ENCODE measurements around the gene ZNF865. TPM values are rescaled to one million over a fixed set of nuclear protein-coding genes. Genes with fewer than 3 reads are reported as not detected.

Gene ZNF865
- total and polyA plus RNA-seq, 2 of the 8 experiments (the other 6 are each of a cell fraction or from before 2014, with no cell fraction given) = 3.5 to 13.6 TPM

GRCh38 chr19:55599842-55600661 lies 5.4 kb upstream of the ZNF865 start, which contains the start of gene ZNF524:
Gene ZNF524, plus strand, starts transcription at chr19:55600288. Its CDS starts 1,825 bp downstream, at chr19:55602113.
- Histone ChIP-seq H4K91ac (replicated peaks; ENCODE audit: insufficient read length, low read length) (peak within 1 kb of the TSS; percentile 100), H4K5ac (ENCODE audit: insufficient read length, low read depth, low read length) (peak within 1 kb of the TSS; percentile 92)
- POLR2A ChIA-PET (ENCODE audit: partially characterized antibody) = interaction anchor here (0.6 to 3.7 kb wide), 36 partner anchors 10 to 1789 kb away, joined by 3 to 42 read pairs (median 4); partner anchors contain the start of genes HSPBP1, NAT14, TMEM238 and U2AF2
- TF ChIP-seq FOSL1 (IDR thresholded peaks at IDR 0.05; ENCODE audit: insufficient read depth, low read depth, low read length) (peak; percentile 95), TBP (IDR thresholded peaks at IDR 0.05; ENCODE audit: low read depth, low read length) (peak; percentile 50), YY1 (IDR thresholded peaks at IDR 0.05; ENCODE audit: low read depth, low read length) (peak; percentile 97), ASH2L (IDR thresholded peaks at IDR 0.05; ENCODE audit: low read length) (peak; percentile 91), HDAC2 (IDR thresholded peaks at IDR 0.05; ENCODE audit: borderline replicate concordance in 1 of 2, low read depth in 2 of 2, low read length in 2 of 2) (peak in 1 of 2 experiments; percentile 74; a peak in 1 of 4 replicates), EGR1 (IDR thresholded peaks at IDR 0.05; ENCODE audit: borderline replicate concordance, low read depth, low read length) (peak; percentile 83), SIRT6 (IDR thresholded peaks at IDR 0.05; ENCODE audit: low read length) (no peak)
- TF ChIP-seq, protein P1, sequence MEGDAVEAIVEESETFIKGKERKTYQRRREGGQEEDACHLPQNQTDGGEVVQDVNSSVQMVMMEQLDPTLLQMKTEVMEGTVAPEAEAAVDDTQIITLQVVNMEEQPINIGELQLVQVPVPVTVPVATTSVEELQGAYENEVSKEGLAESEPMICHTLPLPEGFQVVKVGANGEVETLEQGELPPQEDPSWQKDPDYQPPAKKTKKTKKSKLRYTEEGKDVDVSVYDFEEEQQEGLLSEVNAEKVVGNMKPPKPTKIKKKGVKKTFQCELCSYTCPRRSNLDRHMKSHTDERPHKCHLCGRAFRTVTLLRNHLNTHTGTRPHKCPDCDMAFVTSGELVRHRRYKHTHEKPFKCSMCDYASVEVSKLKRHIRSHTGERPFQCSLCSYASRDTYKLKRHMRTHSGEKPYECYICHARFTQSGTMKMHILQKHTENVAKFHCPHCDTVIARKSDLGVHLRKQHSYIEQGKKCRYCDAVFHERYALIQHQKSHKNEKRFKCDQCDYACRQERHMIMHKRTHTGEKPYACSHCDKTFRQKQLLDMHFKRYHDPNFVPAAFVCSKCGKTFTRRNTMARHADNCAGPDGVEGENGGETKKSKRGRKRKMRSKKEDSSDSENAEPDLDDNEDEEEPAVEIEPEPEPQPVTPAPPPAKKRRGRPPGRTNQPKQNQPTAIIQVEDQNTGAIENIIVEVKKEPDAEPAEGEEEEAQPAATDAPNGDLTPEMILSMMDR (IDR thresholded peaks at IDR 0.05; ENCODE audit: control extremely low read depth in 1 of 3, insufficient read depth in 1 of 3, low read depth in 1 of 3, low read length in 3 of 3) = no peak

More at GRCh38 chr19:55599842-55600661, 5.4 kb upstream of the ZNF865 start, which contains the start of gene ZNF524:
- peak within 1 kb of the TSS; percentile 95 to 100 (median 100) for H3K9ac ChIP-seq (replicated peaks in 1 of 4; ENCODE audit: extremely low read depth in 1 of 4, low read depth in 3 of 4, low read length in 3 of 4)
- peak within 1 kb of the TSS; percentile 89 for H2BK12ac ChIP-seq (ENCODE audit: low read depth, low read length)
- no peak within 1 kb of the TSS for H3K23ac ChIP-seq (ENCODE audit: insufficient read length)
- no peaks in the 10 kb centered on the region for H3K9me3 ChIP-seq (ENCODE audit: insufficient read depth in 2 of 2, low read depth in 1 of 2, low read length in 1 of 2)
- CTCF ChIA-PET (ENCODE audit: partially characterized antibody) = interaction anchor here (0.6 to 1.5 kb wide), 4 partner anchors 12 to 19 kb away, joined by 3 read pairs; no protein-coding TSS in a partner anchor
- H3K4me1 ChIP-seq (replicated peaks in 1 of 4; ENCODE audit: control insufficient read depth in 3 of 4, insufficient read depth in 4 of 4, low read length in 3 of 4) = peaks cover 0 to 14% (median 8%) of the 10 kb centered on the region in 4 experiments; a peak in 5 of 7 replicates
- peak within 1 kb of the TSS; percentile 93 for H3K4ac ChIP-seq (replicated peaks; ENCODE audit: insufficient read length, low read depth, low read length)
- peak within 1 kb of the TSS; percentile 66; the same call in 1 of the 2 replicates for H2BK20ac ChIP-seq (ENCODE audit: low read length)
- peak within 1 kb of the TSS; percentile 98 for H2BK5ac ChIP-seq (ENCODE audit: low read depth, low read length)
- peak within 1 kb of the TSS; percentile 100; the same call in 1 of the 2 replicates for H4K8ac ChIP-seq (ENCODE audit: extremely low read depth, insufficient read depth, low read length)
- peak within 1 kb of the TSS; percentile 97 for H3K18ac ChIP-seq (ENCODE audit: extremely low read depth, low read length)
- 2% methylated on average over 18 of the region's 97 CpGs; no CpG with 5 or more reads in 1 of the 2 experiments for WGBS, 2 experiments (ENCODE audit: extremely low coverage in 1 of 2, insufficient coverage in 1 of 2, insufficient read length in 1 of 2, insufficient replicate concordance in 2 of 2, low coverage in 1 of 2, low lambda C conversion rate in 2 of 2, missing lambda C conversion rate in 1 of 2)
- DNase-seq (ENCODE audit: low read depth in 1 of 2, low spot score in 2 of 2) = peak in 1 of 2 experiments; percentile 91
- H2BK15ac ChIP-seq (ENCODE audit: low read length) = peak within 1 kb of the TSS; percentile 83; the same call in 1 of the 2 replicates
- H3K27me3 ChIP-seq (replicated peaks in 1 of 4; ENCODE audit: control insufficient read depth in 3 of 4, extremely low read depth in 1 of 4, insufficient read depth in 3 of 4, low read length in 3 of 4) = no peaks in the 10 kb centered on the region
- peak within 1 kb of the TSS; percentile 78 to 95 (median 86) for H3K4me3 ChIP-seq (ENCODE audit: extremely low read depth in 1 of 4, insufficient read depth in 2 of 4, low read depth in 3 of 4, low read length in 4 of 4)
- H3K23me2 ChIP-seq (ENCODE audit: low read depth, low read length) = peaks cover 14% of the 10 kb centered on the region
- H3K79me1 ChIP-seq (ENCODE audit: low read depth, low read length) = peaks cover 3% of the 10 kb centered on the region
- H3K14ac ChIP-seq (ENCODE audit: insufficient read length) = no peak within 1 kb of the TSS
- H4K20me1 ChIP-seq (replicated peaks in 1 of 2; ENCODE audit: control insufficient read depth in 1 of 2, insufficient read depth in 2 of 2, low read length in 2 of 2) = peaks cover 0 to 4% of the 10 kb centered on the region in 2 experiments
- peak within 1 kb of the TSS; percentile 100 for H3K27ac ChIP-seq (ENCODE audit: low read depth, low read length)
- H3K4me2 ChIP-seq (ENCODE audit: insufficient read depth in 1 of 2, low read depth in 2 of 2, low read length in 2 of 2) = peak within 1 kb of the TSS; percentile 90 to 95
- H3K36me3 ChIP-seq (ENCODE audit: control insufficient read depth in 2 of 4, insufficient read depth in 4 of 4, low read length in 3 of 4) = peaks cover 0 to 8% (median 7%) of the 10 kb centered on the region in 4 experiments; a peak in 3 of 8 replicates
- no peak for FAIRE-seq
- peak within 1 kb of the TSS; percentile 99 for H2BK120ac ChIP-seq (replicated peaks; ENCODE audit: low read depth, low read length)
- H2AK5ac ChIP-seq (ENCODE audit: low read depth, low read length) = no peak within 1 kb of the TSS; the same call in 1 of the 2 replicates
- peak within 1 kb of the TSS; percentile 76; the same call in 1 of the 2 replicates for H2AFZ ChIP-seq (ENCODE audit: low read length)
- H3K56ac ChIP-seq (replicated peaks; ENCODE audit: insufficient read length, low read depth, low read length) = peak within 1 kb of the TSS; percentile 98
- peaks cover 0 to 3% of the 10 kb centered on the region in 2 experiments; a peak in 2 of 4 replicates for H3K79me2 ChIP-seq (ENCODE audit: control insufficient read depth in 1 of 2, insufficient read depth in 2 of 2, low read length in 2 of 2)

Data from H1 (cell line).